ENCODE measurements around the gene POTEJ.
"Not testable (repeated sequence)": the region's sequence is repeated elsewhere in the genome, so short reads cannot be mapped to it uniquely, and the experiment has no call there.

POTEJ gene

DNA sequence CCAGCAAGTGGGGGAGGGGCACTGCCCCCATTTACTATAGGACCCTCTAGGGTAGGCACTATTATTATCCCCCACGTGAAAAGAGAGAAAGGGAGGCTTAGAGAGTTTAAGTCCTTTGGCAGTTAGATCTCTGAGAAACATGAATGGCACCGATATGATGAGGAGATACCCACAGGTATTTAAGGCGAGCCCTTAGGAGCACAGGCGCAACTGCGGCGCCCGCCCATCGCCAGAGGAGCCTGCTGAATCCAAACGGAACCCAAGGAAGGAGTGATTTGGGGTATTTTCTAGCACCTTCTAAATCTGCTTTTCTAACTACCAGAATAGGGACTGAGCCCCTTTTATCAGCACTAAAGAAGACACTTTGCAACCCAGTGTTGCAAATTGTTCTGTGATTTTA, 11.3 kb upstream of the POTEJ start:
- not testable (repeated sequence) for DNase-seq (ENCODE audit: insufficient read length, low spot score); FAIRE-seq

DNA sequence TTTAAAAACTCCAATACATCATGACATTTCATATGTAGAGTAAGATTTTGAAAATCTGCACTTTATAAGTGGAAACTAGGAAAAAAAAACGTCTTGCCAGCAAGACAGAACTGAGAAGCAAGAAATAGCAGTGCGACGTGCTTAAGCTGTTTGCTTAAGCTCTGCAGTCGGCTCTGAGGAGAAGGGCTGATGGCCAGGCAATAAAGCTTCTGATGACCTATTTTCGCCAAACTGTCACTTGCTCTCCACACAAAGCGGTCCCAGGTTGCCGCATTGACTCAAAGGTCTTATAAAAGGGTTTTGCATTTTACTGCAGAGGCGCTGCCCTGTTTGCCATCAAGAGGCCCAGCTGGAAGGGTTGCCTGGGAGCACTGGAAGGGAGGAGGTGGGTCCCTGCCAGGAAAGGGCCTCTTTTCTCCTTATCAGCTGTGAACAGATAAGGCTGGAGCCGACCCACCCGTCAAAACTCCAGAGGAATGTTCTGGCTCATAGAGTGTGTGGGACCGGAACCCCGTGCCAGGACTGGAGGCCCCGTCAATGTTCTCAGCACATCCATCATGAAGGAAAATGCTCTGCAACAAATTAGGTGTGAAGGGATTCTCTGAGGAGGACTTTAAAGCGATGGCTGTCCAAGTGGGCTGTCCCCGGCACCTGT, 9.5 kb upstream of the POTEJ start:
- not testable (repeated sequence) for FAIRE-seq; DNase-seq (ENCODE audit: insufficient read length, low spot score)

DNA sequence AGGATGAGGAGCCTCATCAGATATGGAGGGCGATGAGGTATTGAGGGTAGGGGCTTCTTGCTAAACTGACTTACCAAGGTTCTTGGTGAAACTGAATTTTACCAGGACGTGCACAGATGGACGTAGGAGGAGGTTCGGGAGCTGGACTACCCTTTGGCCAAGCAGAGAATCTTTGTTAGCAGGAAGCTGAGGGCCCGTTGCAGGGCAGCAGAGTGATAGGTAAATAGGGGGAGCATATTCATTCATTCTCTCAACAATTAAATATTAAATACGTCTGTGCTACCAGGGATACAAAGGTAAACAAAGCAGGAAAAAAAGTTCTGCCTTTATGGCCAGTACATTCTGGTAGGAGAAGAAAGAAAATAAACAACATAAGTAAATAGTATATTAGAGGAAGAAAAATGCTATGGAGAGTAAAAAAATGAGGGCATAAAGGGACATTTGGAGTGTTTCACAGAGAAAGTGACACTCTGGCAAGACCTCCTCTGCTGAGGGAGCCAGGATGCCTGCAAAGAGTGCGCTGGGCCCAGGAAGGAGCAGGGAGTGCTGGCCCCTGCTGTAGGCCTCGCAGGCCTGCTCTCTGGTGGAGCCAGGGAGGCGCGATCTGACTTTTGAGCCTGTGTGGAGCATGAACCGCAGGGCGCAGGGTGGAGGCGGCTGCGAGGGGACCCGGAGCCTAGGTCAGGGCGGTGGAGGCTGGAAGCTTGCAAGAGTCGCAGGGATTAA, 2.8 kb upstream of the POTEJ start:
- not testable (repeated sequence) for FAIRE-seq; DNase-seq (ENCODE audit: insufficient read length, low spot score)

DNA sequence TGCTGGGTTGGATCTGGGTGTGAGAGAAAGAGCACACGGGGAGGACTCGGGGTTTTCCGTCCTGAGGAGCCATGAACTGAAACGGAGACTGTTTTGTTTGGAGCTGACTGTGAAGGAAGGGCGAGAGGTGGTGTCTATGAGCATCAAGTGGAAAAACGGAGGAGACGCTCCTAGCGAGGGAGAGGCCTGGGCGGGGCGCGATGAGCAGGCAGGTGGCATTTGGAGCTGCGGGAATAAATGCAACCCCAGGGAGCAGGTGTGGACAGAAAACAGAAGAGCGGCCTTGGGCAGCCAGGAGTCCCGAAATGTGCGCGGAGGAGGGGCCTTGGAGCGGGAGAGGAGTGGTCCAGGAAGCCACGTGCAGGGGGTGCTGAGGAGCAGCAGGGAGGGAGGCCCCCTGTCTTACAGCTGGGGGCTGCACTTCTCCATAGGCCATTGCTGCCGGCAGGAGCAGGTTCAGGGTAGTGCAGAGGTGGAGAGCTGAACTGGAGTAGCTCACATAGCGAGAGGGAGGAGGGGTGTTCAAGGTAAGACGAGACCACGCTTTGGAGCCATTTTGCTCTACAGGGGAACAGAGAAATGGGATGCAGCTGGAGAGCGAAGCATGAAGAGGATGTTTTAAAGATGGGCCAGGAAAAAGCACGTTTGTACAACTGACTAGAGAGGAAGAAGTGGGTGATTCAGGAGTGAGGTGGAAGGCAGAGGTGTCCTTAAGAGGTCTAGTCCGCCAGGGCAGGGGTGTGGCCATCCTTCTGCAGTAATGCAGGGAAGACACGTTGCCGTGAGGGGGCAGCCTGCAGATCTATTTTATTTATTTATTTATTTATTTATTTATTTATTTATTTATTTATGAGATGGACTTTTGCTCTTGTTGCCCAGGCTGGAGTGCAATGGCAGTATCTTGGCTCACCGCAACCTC, 2.0 kb upstream of the POTEJ start:
- not testable (repeated sequence) for DNase-seq (ENCODE audit: insufficient read length, low spot score); FAIRE-seq

DNA sequence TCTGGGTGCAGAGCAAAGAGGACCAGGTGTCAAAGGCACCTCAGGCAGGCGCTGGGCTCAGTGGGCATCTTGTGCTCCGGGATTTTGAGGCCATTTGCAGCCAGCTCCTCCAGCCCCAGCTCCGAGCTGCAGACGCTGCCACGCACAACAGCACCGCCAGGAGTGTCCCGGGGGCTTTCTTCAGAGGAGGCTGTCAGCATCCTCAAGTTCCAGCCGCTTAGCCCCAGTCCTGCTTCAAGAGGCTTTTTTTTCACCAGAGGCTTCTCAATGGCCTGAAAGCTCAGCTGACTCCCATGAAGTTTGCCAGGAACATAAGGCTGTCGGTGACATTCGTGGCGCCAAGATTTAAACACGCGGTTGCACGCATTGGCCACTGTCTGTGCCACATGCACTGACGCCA, 754 bp upstream of the POTEJ start:
- not testable (repeated sequence) for DNase-seq (ENCODE audit: insufficient read length, low spot score); FAIRE-seq

DNA sequence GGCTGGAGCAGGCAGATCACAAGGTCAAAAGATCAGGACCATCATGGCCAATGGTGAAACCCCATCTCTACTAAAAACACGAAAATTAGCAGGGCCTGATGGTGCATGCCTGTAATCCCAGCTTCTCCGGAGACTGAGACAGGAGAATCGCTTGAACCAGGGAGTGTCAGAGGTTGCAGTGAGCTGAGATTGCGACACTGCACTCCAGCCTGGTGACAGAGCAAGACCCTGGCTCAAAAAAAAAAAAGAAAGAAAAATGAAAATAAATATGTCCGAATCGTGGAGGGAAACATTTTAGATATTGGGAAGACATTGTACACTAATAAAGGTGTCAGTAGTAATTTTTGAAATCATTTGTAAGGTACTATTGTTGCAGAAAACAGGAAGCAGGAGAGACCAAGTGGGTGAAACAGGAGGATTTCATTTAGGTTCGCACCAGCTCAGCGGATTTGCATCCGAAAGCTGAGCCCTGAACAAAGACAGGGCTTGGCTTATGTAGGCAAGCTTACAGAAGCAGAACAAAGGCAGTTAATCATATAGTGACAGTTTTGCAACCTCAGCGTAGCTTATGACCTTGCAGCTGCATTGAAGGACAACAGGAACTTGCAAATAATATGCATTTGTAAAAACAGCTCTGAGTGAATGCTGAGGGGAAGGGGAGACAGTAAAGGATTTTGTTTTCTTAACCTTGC, 17.7 kb downstream of the POTEJ start:
- FAIRE-seq; DNase-seq (ENCODE audit: insufficient read length, low spot score): not testable (repeated sequence)

DNA sequence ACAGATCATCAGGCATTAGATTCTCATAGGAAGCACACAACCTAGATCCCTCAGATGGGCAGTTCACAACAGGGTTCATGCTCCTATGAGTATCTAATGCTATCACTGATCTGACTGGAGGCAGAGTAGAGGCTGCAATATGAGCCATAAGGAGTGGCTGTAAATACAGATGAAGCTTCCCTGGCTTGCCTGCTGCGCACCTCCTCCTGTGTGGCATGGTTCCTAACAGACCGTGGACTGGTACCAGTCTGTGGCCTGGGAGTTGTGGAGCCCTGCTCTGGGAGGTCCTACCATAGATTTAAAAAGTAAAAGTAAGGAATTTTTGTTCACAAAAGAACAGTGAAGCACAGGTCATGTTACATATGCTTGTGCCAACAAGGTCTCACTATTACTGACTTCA, 27.7 kb downstream of the POTEJ start:
- not testable (repeated sequence) for FAIRE-seq; DNase-seq (ENCODE audit: insufficient read length, low spot score)

DNA sequence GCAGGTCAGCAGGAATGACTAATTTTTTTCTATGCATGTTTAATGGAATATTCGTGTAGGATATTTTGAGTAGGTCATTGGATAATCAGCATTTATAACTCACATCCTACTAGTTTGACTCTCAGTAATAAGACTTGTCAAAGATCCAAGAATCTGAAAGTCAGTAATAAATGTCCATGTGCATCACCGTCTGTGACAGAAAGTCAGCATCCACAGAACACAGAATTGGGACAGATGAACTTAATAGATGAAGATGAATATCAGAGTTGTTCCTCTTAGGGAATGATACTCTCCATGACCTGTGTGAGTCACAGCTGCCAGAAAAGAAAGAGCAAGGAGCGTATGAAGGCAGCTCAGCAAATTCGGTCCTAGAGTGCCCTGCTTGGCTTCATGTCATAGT, 30.4 kb downstream of the POTEJ start:
- DNase-seq (ENCODE audit: insufficient read length, low spot score); FAIRE-seq: not testable (repeated sequence)

DNA sequence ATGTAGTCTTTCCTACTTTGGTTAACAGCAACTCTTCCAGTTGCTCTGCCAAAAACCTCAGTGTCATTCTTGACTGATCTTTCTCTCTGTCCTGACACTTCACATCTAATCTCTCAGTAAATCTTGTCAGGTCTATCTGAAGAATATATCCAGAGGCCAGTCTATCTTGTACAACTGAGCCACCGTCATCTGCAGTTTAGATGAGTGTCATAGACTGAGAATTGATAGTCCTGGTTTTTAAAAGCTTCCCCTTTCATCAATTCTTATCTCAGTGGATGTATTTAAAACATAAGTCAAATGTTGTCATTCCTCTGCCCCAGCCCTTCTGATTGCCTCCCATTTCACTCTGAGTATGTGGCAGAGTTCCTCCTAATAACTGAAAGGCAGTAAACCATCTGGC, 38.0 kb downstream of the POTEJ start:
- not testable (repeated sequence) for FAIRE-seq; DNase-seq (ENCODE audit: insufficient read length, low spot score)

DNA sequence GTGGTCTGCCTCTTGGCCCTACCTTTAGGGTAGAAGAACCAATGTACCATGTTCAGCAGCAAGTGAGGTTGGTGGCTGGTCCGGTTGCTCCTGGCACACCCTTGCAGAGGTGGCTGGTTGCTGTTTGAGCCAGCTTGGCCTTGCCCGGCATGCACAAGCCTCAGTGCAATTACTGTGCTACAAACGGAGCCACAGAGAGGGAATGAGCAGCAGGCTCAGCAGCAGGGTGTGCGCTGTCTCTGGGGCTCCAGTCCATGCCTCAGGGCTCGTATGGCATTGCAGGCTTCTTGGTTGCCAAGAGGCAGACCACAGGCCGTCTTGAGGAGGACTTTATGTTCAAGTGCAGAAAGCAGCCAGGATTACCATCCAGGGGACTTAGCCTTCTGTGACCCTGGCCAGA, 53.3 kb downstream of the POTEJ start:
- FAIRE-seq; DNase-seq (ENCODE audit: insufficient read length, low spot score): not testable (repeated sequence)

DNA sequence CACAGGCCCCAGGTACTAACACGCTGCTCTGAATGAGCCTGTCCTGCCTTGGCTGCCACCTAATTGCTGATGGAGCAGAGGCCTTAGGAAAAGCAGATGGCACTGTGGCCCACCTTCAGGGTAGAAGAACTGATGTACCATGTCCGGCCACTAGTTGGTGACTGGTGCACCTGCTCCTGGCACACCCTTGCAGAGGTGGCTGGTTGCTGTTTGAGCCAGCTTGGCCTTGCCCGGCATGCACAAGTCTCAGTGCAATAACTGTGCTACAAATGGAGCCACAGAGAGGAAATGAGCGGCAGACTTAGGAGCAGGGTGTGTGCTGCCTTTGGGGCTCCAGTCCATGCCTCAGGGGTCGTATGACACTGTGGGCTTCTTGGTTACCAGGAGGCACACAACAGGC, 54.4 kb downstream of the POTEJ start:
- not testable (repeated sequence) for DNase-seq (ENCODE audit: insufficient read length, low spot score); FAIRE-seq

DNA sequence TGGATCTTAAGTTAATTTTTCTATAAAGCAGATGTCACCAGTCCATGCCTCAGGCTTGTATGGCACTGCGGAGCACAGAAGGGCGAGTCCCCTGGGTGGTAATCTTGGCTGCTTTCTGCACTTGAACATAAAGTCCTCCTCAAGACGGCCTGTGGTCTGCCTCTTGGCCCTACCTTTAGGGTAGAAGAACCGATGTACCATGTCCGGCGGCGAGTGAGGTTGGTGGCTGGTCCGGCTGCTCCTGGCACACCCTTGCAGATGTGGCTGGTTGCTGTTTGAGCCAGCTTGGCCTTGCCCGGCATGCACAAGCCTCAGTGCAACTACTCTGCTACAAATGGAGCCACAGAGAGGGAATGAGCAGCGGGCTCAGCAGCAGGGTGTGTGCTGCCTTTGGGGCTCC, 56.3 kb downstream of the POTEJ start:
- not testable (repeated sequence) for DNase-seq (ENCODE audit: insufficient read length, low spot score); FAIRE-seq

DNA sequence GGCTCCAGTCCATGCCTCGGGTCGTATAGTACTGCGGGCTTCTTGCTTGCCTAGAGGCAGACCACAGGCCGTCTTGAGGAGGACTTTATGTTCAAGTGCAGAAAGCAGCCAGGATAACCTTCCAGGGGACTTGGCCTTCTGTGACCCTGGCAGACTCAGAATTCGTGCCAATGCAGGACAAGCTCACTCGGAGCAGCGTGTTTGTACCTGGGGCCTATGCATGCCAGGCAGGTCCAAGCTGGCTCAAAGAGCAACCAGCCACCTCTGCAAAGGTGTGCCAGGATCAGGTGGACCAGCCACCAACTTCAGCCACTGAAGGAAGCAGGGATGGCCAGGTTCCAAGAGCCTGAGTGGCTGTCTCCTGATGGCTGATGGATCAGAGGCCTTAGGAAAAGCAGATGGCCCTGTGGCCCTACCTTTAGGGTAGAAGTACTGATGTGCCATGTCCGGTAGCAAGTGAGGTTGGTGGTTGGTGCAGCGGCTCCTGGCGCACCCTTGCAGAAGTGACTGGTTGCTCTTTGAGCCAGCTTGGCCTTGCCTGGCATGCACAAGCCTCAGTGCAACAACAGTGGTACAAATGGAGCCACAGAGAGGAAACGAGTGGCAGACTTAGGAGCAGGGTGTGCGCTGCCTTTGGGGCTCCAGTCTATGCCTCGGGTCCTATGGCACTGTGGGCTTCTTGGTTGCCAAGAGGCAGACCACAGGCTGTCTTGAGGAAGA, 58.9 kb downstream of the POTEJ start:
- not testable (repeated sequence) for FAIRE-seq; DNase-seq (ENCODE audit: insufficient read length, low spot score)

DNA sequence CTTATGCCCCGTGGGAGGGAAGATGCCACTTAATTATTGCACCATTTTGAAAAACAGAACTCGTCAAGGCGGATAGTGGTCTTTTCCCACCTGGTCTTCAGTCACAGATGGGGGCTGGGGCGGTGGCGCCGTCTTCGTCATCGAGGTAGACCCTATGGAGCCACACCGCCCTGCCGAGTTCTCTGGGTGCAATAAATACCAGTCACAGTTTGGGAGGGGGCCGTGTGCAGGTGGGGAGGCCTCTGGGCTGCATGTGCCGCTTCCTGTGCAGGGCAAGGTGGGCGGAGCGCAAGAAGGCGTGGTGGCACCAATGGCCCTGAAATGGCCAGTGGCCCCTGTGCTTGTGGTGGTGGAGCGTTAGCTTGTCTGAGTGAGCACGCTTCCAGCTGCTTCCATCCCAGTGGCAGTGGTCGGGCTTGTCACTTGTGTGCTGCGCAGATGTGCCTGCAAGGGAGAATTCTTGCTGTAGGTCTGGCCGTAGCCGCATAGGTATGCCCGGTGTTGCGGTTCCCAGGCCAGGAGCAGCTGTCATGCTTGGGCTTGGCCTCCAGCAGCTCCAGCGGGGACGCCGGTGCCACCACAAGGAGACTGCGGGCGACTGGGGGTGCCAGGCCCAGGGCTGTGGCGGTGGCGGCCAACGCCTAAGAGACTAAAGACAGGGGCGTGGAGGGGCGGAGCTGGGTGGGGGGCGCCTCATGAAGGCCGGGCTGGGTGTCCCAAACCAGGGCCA, 81.0 kb downstream of the POTEJ start:
- DNase-seq (ENCODE audit: insufficient read length, low spot score); FAIRE-seq: not testable (repeated sequence)

DNA sequence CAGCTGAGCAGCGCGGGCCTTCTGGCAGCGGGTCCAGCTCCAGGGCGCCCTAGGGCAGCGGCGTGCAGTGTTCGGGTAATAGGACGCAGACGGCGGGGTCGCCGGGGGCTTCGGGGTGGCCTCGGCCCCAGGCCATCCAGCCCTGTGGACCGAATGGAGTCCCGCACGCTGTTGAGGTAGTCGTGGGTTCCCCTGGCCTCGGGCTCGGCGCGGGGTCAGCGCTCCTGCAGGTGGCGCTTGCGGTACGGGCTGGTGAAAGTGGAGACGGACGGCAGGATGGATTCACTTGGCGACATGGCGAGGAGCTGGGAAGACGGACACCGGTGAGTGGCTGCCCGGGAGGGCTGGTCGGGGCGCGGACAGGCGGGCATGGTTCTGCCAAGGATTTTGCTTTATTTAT, 82.2 kb downstream of the POTEJ start:
- not testable (repeated sequence) for DNase-seq (ENCODE audit: insufficient read length, low spot score); FAIRE-seq

DNA sequence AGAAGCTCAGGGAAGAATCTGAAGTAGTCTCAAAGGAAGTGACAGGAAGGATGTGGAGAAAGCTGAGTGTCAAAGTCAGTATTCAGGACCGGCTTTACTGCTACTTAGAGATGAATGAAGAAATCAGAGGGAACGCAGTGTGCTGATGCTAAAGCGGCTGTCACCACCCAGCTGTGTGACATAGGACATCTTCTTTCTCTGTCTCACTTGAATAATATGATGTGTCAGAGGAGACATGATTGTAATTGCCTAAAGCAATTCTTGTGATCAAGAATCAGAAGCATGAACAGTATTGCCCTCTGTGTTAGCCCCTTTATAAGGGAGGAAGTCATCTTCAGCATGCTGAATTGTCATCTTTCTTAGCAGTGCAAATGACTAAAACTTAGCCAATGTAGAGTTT, 92.0 kb downstream of the POTEJ start:
- not testable (repeated sequence) for FAIRE-seq; DNase-seq (ENCODE audit: insufficient read length, low spot score)
